Measurements from ENCODE around the gene DGKQ. TPM values are rescaled to one million over a fixed set of nuclear protein-coding genes. Genes with fewer than 3 reads are reported as not detected.

The DGKQ gene
- total and polyA plus RNA-seq, 11 donors: 2.6 to 7.3 (median 4.1) TPM

DNA sequence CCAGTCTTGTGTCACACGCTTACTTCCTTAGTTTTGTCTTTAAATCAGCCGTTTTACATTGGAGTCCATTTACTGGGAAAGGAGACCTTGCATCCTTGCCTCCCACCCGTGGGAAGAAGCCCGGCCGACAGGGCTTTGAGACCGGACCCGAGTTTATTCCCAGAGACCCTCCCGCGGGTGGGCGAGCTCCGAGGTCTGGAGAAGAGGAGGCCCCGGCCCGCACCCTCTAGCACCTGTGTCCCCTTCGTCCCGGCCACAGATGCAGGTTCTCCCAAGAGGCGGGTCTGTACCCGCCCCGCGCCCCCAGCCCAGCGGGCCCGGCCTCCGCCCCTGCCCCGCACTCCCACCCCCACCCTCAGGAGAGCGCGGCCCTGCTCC lies 23.6 kb upstream of the DGKQ start:
- Histone ChIP-seq H3K9me3 (no peaks in the 10 kb centered on the region), H3K4me1 (peaks cover 0 to 20% (median 7%) of the 10 kb centered on the region in 12 donors), H3K4me3 (peak overlapping the region in 7 of 12 donors; percentile 17 to 51 (median 46)), H3K36me3 (no peaks in the 10 kb centered on the region), H3K27ac (no peak overlapping the region), H3K27me3 (peaks cover 16 to 50% (median 34%) of the 10 kb centered on the region in 9 donors)
- 7 to 22% (median 10%) methylated on average over 15 to 25 of the region's 25 CpGs for WGBS, 4 donors
- intact Hi-C loops (cut with DNase I): loop anchor here in 2 of 10 donors (10.0 kb wide), 2 partner anchors 242 to 252 kb away; no protein-coding TSS in a partner anchor
- DNase-seq (peak in 2 of 5 donors; percentile 18 to 56), ATAC-seq (no peak)
- no peak for TF ChIP-seq POLR2A (IDR thresholded peaks at IDR 0.05)
- TF ChIP-seq, protein P1, sequence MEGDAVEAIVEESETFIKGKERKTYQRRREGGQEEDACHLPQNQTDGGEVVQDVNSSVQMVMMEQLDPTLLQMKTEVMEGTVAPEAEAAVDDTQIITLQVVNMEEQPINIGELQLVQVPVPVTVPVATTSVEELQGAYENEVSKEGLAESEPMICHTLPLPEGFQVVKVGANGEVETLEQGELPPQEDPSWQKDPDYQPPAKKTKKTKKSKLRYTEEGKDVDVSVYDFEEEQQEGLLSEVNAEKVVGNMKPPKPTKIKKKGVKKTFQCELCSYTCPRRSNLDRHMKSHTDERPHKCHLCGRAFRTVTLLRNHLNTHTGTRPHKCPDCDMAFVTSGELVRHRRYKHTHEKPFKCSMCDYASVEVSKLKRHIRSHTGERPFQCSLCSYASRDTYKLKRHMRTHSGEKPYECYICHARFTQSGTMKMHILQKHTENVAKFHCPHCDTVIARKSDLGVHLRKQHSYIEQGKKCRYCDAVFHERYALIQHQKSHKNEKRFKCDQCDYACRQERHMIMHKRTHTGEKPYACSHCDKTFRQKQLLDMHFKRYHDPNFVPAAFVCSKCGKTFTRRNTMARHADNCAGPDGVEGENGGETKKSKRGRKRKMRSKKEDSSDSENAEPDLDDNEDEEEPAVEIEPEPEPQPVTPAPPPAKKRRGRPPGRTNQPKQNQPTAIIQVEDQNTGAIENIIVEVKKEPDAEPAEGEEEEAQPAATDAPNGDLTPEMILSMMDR (IDR thresholded peaks at IDR 0.05): no peak

DNA sequence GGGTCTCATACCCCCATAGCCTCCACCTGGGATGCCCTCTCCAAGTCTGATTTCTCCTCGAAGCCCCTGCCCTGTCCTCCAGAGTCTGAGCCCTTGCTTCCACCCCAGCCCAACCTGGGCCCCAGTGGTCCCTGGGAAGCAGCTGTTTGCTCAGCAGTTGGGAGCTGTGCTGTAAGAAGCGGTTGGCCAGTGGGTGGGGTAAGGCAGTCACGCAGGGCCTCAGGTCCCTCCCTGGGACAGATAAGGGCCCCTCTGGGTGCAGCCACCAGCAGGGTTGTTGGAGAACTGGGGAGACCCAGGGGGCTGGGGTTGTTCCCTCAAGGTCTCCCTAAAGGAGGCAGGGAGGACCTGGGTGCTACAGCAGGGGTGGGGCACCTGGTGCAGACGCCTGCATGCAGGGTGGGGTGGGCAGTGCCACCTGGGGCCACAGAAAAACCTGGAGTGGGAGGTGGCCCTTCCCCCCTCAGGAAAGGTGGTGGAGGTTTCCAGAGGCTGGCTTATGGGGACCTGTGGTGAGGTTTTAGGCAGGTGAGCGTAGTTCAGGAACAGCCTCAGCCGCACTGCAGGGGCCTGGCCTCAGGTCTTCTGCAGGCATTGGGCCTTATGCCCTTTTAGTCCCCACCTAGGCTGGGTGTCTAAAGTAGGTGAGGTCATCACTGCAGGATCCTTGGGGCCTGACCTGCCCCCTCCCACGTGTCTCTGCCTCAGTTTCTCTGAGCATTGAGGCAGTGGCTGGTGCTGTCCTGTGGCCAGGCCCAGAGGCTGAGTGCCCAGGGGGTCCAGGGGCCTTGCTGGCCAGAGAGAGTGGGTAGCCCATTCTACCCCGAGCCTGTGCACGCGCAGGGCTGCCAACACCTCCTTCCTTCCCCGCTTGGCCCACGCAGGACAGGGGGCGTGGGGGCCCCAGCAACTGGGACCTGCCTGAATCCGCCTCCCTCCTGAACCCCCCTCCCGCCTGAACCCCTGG lies 22.9 kb upstream of the DGKQ start:
- TF ChIP-seq, protein P1 (IDR thresholded peaks at IDR 0.05): no peak
- no peak for TF ChIP-seq POLR2A (IDR thresholded peaks at IDR 0.05)
- Histone ChIP-seq H3K27ac (no peak overlapping the region), H3K27me3 (peaks cover 9 to 43% (median 28%) of the 10 kb centered on the region in 9 donors), H3K36me3 (peaks cover 0 to under 1% (median 0%) of the 10 kb centered on the region in 9 donors), H3K4me1 (peaks cover 0 to 17% (median 6%) of the 10 kb centered on the region in 12 donors), H3K4me3 (no peak overlapping the region), H3K9me3 (no peaks in the 10 kb centered on the region)
- DNase-seq (peak in 1 of 5 donors; percentile 54), ATAC-seq (no peak)
- whole genome bisulfite sequencing, 4 donors: 64 to 73% (median 70%) methylated on average over 11 to 15 of the region's 15 CpGs
- intact Hi-C loops (cut with DNase I): loop anchor here in 2 of 10 donors (10.0 kb wide), 2 partner anchors 242 to 252 kb away; no protein-coding TSS in a partner anchor

DNA sequence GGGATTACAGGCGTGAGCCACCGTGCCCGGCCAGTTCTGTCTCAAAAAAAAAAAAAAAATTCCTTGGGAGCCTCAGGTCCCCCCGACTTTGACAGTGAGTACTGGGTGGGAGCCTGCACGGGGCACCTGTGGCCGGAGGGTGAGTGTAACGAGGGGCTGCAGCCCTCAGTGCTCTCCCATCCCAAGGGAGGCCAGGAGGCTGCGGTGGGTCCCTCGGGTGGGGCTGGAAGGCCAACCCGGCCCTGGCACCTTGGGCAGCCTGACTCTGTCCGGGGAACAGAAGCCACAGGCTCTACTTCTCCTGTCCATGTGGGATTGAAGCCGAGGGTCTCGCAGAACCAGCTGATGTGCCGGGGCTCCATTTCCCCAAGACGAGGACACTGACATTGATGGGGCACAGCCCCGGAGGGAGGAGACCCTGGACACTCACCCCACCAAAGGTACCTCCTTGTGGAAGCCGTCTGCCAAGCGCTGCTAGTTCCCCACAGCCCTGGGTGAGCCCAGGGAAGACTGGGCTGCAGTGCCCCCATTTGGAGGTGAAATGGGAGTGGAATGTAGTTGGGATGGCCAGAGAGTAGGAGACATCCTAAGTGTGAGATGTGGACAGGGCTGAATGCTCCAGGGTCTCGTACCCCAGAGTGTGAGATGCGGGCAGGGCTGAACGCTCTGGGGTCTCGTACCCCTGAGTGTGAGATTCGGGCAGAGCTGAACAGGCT lies 22.1 kb upstream of the DGKQ start:
- no peak overlapping the region for H3K4me3 ChIP-seq
- H3K36me3 ChIP-seq: peaks cover 0 to 5% (median 0%) of the 10 kb centered on the region in 9 donors
- peaks cover 8 to 34% (median 19%) of the 10 kb centered on the region in 9 donors for H3K27me3 ChIP-seq
- 87 to 92% (median 89%) methylated on average over 23 of the region's 23 CpGs for WGBS, 4 donors
- peak in 2 of 5 donors; percentile 12 to 54 for DNase-seq
- no peaks in the 10 kb centered on the region for H3K9me3 ChIP-seq
- TF ChIP-seq POLR2A (IDR thresholded peaks at IDR 0.05): no peak
- TF ChIP-seq, protein P1 (IDR thresholded peaks at IDR 0.05): no peak
- intact Hi-C loops (cut with DNase I): loop anchor here in 2 of 10 donors (10.0 kb wide), 2 partner anchors 241 to 251 kb away; no protein-coding TSS in a partner anchor
- no peak overlapping the region for H3K27ac ChIP-seq
- H3K4me1 ChIP-seq: peaks cover 0 to 17% (median 6%) of the 10 kb centered on the region in 12 donors
- no peak for ATAC-seq
